ENCODE data around the gene POU3F1.
A peak's percentile ranks its signal among the peaks of the same experiment; 100 is the strongest.
"Not testable (repeated sequence)": the region's sequence is repeated elsewhere in the genome, so short reads cannot be mapped to it uniquely, and the experiment has no call there.

The POU3F1 gene

DNA sequence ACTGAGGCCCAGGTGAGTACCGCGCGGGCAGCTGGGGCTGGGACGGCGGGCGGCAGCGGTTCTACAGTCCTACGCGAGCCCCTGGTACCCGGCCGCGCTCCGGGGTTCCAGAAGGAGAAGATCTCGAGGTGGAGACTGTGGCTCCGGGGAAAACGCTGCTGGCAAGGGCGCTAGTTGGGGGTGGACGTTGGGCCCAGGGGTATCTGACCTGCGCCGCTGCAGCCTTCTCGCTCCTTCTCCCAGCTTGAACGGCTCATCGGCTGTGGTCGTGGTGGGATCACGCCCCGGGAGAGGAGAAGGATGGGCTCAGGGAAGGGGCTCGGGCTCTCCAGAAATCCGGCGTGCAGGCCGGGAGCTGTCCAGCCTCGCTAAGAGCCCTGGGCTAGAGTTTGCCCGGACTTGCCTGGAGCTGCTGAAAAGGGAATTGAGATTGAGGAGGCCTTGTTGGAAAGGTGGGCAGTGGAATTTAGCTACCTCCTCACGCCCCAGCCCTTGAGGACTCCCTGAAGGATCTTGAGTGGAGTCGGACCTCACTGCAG, 1.1 kb upstream of the POU3F1 start:
- no peak for DNase-seq (ENCODE audit: low read depth in 2 of 2)

DNA sequence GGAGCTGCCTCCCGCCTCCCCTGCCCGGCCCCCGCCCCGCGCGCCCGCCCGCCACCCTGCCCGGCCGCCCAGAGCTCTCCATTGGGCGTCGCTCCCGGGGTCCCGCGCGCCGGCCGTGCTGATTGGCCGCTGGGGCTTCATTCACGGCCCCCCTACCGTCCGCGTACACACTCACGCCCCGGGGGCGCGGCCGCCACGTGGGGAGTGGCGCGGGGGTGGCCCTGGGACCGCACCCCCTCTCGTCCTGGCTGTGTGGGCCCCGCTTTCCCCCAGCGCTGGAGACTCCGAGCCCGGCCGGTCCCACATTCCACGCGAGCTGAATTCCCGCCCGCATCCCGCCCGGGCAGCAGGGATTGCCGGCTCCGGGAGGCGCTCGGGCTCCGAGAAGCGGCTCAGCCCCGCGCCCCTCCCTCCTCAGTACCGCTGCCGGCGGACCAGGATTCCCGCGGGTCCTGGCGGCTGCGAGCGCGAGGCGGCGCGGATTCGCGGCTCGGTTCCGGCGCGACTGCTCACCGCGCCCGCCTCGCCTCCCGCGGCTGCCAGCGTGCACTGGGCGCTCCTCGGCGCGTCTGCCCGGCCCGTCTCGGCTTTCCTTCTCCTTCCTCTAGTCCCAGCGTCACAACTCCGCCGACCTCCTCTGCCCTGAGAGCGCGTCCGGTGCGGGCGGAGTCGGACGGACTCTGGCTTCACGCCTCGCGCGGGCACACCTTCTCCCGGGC, 450 bp upstream of the POU3F1 start:
- peak; percentile 41 to 62 for DNase-seq (ENCODE audit: low read depth in 2 of 2)

DNA sequence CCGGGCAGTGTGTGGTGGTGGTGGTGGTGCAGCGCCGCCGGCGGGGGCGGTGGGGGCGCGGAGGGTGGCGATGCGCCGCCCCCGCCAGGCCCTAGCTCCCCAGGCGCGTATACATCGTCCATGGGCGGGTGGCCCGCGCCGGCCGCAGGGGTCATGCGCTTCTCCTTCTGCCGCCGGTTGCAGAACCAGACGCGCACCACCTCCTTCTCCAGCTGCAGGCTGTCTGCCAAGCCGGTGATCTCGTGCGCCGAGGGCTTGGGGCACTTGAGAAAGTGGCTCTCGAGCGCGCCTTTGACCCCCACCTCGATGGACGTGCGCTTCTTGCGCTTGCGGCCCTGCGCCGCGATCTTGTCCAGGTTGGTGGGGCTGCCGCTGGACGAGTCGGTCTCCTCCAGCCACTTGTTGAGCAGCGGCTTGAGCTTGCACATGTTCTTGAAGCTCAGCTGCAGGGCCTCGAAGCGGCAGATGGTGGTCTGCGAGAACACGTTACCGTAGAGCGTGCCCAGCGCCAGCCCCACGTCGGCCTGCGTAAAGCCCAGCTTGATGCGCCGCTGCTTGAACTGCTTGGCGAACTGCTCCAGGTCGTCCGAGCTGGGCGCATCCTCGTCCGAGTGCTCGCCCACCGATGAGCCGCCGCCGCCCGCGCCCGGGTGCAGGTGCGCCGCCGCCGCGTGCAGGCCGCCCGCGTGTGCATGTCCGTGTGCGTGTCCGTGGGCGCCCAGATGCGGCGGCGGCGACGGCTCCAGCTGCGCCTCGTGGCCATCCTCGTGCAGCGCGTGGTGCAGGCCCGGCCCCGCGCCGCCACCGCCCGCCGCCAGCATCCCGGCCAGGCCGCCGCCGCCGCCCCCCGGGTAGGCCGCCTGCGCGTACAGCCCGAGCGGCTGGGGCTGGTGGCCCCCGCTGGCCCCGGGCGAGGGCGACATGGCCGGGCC, 926 bp downstream of the POU3F1 start:
- DNase-seq (ENCODE audit: low read depth in 2 of 2): no peak

DNA sequence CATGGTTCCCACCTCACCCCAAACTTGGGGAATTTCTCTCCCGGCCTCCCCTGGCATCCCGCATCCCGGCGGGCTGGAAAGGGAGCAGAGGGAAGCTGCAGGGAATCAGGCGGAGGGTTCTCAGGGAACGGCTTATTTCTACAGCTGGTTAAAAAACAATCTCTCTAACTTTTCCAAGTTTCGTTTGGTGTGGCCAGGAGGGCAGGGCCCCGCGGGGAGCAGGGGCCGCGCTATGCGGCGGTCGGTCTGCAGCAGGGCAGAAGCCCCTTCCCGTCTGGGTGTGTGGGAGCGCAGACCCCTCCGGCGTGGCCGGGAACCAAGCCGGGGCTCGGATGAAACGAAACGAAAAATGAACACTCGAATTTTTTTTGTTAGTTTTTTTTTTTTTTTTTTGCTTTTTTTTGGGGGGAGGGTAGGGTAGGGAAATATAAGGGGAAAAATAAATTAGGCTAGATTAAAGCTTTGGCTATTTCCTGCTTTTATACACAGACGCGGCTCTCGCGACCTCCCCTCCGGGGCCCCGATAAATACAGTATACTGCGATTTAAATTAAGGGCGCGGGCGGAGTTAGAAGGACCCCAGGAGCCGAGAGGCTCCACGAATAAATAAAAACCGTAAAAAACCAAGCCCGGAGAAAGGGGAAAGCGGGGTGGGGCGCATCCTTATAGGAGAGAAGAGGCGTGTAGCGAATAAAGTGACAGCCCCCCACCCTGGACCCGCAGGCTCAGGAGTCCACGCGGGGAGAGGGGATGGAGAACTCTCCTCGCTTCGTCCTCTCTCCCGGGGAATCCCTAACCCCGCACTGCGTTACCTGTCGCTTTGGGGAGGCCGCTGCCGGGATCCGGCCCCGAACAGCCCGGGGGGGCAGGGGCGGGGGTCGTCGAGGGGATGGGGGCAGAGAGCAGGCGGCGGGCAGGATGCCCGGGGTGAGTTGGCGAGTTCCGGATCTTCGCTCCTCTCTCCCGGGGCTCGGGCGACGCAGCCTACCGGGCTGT, 2.1 kb downstream of the POU3F1 start:
- DNase-seq (ENCODE audit: low read depth in 2 of 2): no peak

DNA sequence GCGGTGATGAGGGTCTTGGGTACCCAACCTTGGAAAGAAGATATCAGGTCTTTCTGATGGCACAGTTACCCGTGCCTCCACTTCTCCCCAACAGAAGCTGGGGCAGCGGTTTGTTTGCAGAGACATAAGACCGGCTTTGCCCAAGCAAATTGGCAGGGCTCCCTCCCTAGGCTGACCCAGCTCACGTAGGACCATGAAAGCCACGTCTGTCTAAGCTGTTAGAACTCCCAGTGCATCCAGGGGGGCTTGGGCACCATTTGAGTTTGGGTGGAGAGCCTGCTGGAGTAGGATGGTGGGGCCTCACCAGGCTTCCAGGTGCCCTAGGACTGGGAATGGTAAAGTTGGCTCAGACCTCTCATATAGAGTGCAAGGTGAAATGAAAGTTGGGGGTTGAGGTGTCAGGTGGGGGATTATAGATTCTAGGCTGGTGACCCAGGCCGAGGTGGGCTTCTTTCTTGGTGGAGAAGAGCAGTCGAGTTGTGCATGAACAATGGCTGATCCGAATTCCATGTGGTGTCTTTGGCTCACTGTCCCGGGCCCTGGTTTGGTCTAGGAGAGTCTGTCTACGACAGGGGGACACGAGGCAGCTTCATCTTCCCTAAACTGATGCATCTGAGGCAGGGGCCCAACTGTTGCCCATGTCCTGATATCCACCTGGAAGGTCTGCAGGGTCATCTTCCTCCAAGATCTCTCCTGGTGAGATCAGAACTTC, 3.4 kb downstream of the POU3F1 start:
- no peak for DNase-seq (ENCODE audit: low read depth in 2 of 2)

DNA sequence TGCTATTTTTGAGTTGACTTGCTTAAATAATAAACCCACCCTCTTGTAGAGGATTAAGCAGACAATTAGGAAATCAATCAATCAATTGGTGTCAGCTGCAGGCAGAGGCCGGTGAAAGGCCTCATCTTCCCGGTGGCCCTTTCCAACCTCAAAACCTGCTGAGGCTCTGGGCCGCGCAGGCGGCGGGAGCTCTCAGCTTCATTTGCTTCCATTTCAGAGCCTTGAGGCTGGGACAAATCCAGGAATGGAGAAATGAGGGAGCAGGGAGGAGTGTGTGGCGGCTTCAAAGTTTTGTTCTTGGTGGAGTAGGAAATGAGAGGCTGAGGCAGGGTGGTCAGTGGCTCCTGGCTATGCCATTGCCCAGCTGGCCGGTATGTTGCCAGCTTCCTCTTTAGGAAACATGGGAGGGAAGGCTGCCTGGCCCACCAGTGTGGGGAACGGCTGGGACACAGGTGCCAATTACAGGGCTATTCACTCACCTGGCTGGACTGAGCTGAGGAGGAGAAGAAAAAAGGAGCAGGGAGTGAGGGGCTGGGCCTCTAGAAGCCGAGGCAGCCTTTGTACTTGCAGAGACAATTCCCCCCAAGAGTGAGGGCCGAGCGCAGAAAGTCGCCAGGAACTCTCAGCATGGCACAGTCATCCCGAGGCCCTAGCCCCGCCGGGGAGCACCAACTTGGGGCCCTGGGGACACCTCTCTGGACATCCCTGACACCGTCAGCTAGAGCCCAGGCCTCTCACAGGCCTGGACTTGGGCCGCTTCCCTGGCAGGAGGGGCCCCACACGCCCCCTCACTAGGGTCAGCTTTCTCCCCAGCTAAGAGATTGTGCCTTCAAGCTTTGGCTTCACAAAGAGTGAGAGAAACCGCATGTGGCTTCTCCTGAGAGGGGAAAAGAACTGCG, 4.4 kb downstream of the POU3F1 start:
- no peak for DNase-seq (ENCODE audit: low read depth in 2 of 2)

DNA sequence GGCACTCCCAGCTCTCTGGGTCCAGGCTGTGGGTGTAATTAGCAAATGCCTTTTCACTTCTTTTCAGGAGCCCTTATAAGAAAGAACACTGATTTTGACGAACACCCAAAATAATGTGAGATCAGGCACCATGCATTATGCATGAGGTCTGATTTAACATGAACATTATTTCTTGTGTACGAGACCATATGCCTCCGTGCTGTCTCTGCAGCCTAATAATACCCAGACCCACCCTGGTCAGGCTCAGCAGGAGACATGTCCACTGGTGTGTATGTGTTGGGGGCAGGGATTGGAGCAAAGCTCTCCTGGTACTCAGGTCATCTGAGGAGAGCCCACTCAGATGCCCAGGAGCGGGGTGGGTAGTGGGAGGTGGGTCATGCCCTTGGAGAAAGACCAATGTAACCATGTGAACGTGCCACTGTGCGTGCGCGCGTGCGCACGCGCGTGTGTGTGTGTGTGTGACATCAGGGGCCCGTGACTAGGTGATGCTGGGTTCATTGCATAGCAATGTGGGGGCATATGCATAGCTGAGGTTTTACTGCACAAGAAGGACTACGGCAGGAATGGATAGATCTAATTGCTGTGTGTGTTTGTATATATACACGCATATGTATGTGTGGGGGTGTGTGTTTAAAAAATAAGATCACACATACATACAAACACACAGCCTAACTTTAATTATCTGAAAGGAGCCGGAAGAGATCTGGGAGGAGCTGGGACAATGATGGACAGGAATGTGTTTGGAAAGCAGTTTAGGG, 7.1 kb downstream of the POU3F1 start:
- no peak for DNase-seq (ENCODE audit: low read depth in 2 of 2)

DNA sequence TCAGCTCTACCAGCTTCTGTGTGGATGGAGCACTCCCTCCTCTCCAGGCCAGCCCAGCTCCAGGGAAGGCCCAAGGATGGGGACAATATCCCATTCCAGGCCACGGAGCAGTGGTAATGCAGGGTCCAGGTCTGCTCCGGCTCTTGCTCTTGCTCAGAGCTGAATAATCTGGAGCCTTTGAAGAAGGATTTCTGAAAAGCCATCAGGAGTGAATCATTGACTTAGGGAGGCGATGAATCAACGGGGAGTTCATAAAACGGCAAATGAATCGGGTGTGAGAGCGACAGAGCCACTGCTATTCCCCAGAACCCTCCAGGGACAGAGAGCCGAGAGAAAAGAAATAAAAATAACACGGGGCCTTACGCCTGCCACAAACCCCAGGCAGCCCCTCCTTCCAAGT, 7.7 kb downstream of the POU3F1 start:
- DNase-seq (ENCODE audit: low read depth in 2 of 2): no peak

DNA sequence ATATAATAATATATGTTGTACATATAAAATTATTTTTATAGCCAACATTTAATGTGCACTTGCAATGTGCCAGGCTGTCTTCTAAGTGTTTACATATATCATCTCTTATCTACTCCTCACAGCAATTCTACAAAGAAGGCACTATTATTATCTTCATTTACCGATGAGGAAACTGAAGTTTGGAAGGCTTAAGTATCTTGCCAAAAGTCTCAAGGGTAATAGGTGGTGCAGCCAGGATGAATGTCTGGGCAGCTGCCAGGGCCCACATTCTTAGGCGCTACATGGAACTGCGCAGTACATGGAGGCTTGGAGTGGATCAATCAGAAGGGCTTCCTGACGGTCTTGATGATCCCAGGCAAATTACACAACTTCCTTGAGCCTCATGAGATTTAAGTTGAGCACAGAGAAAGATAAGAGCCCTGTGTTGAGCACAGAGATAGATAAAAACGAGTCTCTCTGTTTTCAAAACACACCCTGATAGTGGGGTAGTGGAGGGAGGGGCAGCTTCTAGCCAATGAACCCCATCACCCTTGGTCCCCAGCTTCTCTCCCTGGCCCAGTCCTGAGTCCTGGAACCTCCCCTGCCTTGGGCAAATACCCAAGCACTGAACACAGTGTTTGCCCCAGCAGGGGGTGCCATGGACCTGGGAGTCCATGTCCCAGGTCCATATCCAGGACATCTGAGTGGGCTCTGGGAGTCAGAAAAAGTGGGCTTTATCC, 9.2 kb downstream of the POU3F1 start:
- no peak for DNase-seq (ENCODE audit: low read depth in 2 of 2)

DNA sequence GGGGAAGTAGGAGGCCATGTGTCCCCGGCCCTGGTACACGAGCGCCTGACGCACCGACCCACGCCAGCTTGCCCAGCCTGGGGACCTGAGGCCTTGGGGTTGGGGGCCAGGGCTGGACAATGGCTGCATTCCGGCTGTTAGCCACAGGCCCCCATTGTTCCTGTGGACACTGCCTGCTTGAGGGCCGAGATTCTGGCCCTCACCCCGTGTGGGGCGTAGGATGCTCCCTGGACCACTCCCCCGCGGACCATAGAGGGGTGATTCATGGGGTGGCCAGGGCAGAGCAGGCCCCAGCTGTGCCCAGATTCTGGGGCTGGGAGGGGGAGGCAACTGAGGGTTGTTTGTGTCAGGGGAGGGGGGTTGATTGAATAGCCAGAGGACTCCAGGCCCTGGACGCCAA, 11.7 kb downstream of the POU3F1 start:
- DNase-seq (ENCODE audit: low read depth in 2 of 2): no peak

DNA sequence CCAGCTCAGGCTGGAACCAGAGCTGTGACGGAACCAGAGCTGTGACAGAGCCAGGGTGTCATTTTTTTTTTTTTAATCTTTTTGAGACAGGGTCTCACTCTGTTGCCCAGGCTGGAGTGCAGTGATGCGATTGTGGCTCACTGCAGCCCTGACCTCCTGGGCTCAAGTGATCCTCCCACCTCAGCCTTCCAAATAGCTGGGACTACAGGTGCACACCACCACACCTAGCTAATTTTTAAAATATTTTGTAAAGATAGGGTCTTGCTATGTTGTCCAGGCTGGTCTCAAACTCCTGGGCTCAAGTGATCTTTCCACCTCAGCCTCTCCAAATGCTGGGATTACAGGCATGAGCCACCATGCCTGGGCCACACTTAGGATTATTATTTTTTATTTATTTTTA, 13.6 kb downstream of the POU3F1 start:
- DNase-seq (ENCODE audit: low read depth in 2 of 2): not testable (repeated sequence)

DNA sequence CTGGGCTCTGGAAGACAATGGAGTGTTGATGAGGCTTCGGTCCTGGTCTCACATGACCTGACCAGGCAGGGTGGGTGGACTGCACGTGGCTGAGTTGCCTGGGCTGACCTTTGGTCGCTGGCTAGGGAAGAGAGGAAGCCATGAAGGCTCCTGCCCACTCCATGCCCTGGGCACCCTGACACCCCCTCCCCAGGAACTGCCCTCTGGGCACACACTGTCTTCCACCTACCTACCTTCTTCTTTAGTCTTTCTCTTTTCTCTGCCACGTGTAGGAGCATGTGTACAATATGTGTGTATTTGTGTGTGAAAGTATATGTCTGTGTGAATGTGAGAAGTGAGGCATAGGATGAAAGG, 15.1 kb downstream of the POU3F1 start:
- no peak for DNase-seq (ENCODE audit: low read depth in 2 of 2)

DNA sequence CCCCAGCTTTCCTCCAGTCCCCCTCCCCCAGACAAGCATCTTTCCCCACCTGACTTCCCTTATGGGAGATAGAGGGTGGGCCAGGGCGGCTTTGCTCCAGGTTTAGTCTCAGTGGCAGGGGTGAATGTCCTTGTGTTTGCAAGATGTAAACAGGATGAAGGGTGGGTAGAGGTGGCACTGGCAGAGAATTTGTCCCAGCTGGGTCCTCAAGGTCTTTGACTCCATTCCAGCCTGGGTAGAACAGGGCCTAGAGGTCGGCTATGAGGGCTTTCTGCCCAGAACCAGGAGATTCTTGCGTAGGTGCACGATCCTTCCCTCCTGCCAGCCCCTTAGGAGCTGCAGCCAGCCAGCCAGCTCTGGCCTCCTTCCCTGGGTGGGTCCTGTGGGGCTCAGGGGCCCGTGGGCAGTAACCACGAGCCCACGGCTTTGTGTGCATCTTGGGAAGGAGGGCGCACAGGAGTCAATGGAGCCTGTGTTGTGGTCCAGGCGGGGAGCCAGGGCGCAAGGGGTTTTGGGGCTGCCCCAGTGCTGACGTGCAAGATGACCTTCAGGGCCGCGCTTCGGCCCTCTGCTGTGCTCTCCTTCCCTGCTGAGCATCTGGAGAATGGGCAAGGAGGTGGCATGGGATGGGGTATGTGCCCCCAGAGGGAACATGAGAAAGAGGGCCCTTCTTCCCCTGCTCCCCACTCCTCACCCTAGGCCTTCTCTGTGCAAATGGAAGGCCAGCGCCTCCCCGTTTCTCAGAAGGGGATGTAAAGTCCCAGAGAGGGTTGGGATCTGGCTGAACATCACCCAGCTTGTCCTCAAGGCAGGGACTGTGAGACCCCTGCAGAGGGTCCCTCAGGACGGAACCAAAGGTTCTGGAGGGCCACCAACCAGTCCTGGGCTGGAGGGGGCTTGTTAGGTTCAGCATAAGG, 15.7 kb downstream of the POU3F1 start:
- DNase-seq (ENCODE audit: low read depth in 2 of 2): no peak

DNA sequence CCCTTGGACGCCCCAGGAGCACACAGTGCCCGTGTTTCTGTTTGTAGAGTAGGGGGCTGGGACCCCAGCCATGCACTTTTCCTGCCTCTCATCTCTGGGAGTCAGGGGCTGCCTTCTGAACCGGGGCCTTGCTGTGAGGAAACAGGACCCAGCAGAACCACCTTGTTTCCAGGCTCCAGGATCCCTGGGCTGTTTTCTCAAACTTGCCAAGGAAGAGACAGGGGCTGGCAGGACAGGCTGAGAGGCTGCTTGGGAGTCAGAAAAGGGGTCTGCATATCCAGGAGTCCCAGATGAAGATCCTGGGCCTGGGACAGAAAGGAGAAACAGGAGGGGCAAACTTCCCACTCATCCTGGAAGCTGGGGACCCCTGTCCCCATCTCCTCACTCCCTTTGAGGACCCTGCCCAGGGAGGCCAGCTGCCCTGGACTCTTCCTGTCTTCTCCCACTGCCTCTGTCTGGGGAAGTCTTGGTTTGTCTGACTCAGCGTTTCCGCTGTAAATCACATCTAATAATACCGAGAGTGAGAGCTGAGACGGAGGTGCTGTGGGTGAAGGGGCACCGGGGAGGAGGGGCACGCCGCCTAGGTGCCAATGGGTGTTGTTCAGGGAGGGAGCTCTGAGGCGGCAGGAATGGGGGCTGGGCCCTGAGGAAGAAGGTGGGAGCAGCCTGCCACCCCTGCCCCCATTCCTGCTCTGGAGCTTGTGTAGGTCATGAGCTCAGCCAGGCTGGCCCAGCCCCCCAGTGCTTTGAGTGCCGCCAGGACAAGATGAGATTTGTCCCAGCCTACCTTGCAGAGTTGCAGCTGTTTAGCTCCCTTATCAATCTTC, 16.7 kb downstream of the POU3F1 start:
- DNase-seq (ENCODE audit: low read depth in 2 of 2): no peak

DNA sequence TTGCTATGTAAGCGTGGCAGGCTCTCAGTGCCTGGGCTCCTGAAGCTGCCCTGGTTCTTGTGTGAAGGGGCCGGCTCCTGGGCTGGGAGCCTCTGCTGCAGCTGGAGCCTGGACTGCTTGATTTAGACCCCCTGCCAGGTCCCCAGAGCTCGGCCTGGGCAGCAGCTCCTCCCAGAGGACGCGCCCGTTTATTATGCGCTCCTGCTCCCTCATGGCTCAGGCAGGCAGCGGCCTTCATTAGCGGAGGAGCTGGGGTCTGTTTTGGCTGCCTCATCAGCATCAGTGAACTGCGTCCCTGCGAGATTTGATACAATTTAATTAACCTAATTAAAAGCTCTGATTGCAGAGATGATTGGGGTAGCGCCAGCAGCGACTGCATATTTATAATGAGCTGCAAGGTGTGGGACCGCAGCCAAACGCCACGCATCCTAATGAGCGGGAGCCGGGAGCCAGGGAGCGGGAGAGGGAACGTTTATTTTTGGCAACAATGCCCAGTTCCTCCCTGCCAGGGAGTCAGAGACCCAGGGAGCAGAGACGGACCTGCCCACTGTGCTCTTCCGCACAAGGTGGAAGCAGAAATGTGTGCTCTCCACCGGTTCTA, 17.4 kb downstream of the POU3F1 start:
- no peak for DNase-seq (ENCODE audit: low read depth in 2 of 2)

DNA sequence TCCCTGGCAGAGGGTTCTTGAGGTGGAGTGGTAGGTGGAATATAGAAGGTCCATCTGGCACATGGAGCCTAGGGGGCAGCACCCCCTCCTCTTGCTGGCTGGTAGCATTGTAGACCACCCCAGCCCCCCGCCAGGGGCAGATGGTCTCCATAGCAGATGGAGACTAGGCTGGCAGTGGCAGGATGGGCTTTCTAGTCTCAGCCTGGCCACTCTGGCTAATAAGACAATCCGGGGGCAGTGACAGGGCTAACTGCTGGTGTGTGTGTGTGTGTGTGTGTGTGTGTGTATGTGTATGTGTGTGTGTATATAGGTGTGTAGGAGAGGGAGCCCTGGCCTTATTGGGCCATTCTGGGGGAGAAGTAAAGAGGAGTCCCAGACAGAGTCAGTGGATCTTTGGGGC, 17.9 kb downstream of the POU3F1 start:
- no peak for DNase-seq (ENCODE audit: low read depth in 2 of 2)

Measured in stimulated activated CD8-positive, alpha-beta memory T cell treated with anti-CD3 and anti-CD28 coated beads, Interleukin-2, amount 100 ng/mL, for 1 hour (primary cell).